ENCODE results near the gene MEIKIN.

GRCh38 chr5:131974016-131974415, 28.6 kb upstream of the MEIKIN start:
- TF ChIP-seq CTCF (IDR thresholded peaks at IDR 0.05; ENCODE audit: low read length) (no peak), EZH2phosphoT487 (IDR thresholded peaks at IDR 0.05; ENCODE audit: low read length) (no peak), EZH2 (optimal IDR thresholded peaks at IDR 0.05; ENCODE audit: low read depth, low read length) (no peak)

Measured in MM.1S (cell line).